ENCODE data around the gene AQP6. TPM values are rescaled to one million over a fixed set of nuclear protein-coding genes. Genes with fewer than 3 reads are reported as not detected.

AQP6 gene
- total and polyA plus RNA-seq, 10 of the 15 experiments (the other 5 are each of a cell fraction or from before 2014, with no cell fraction given), result not detected

GRCh38 chr12:49946086-49946485, 26.7 kb upstream of the AQP6 start (continued):
- TF ChIP-seq HDGF (IDR thresholded peaks at IDR 0.05) (no peak), BCL11A (IDR thresholded peaks at IDR 0.05; ENCODE audit: low read depth, low read length) (no peak), RUNX3 (IDR thresholded peaks at IDR 0.05; ENCODE audit: low read length) (no peak), BHLHE40 (IDR thresholded peaks at IDR 0.05; ENCODE audit: borderline replicate concordance in 1 of 2, low read depth in 2 of 2, low read length in 1 of 2) (no peak), CEBPZ (IDR thresholded peaks at IDR 0.05; ENCODE audit: low read depth, low read length) (no peak), PBX3 (IDR thresholded peaks at IDR 0.05; ENCODE audit: insufficient replicate concordance, low read depth, low read length) (no peak), PAX8 (IDR thresholded peaks at IDR 0.05) (no peak), YBX1 (IDR thresholded peaks at IDR 0.05) (no peak)

GRCh38 chr12:49946497-49946896, 26.2 kb upstream of the AQP6 start:
- no peak overlapping the region for H3K9ac ChIP-seq (ENCODE audit: control insufficient read depth, insufficient read depth, low read length)
- no peaks in the 10 kb centered on the region for H3K36me3 ChIP-seq (ENCODE audit: control insufficient read depth in 2 of 2, insufficient read depth in 2 of 2, low read length in 1 of 2)
- SMC1A ChIA-PET (ENCODE audit: uncharacterized antibody, unreplicated experiment), result interaction anchor here (0.8 to 2.0 kb wide), 8 partner anchors 14 to 135 kb away, joined by 3 to 8 read pairs (median 4); no protein-coding TSS in a partner anchor
- H2AFZ ChIP-seq (ENCODE audit: control insufficient read depth, low read depth, low read length), result no peak overlapping the region
- POLR2A ChIA-PET, result no interaction called here
- WGBS (ENCODE audit: insufficient coverage, insufficient replicate concordance, low lambda C conversion rate, missing lambda C conversion rate), result 64% methylated on average over 3 of the region's 3 CpGs
- CTCF ChIA-PET, result interaction anchor here (0.6 to 2.8 kb wide), 34 partner anchors 10 to 749 kb away, joined by 3 to 35 read pairs (median 4); partner anchors contain the start of genes SMARCD1 and TMBIM6
- H4K20me1 ChIP-seq (ENCODE audit: control insufficient read depth, insufficient read depth), result no peaks in the 10 kb centered on the region
- H3K9me3 ChIP-seq (replicated peaks; ENCODE audit: control insufficient read depth, insufficient read depth, low read length), result no peaks in the 10 kb centered on the region
- no TSS peak for BruUV-seq (replicated peaks)
- RAD21 ChIA-PET (ENCODE audit: unreplicated experiment), result interaction anchor here (1.6 kb wide), 1 partner anchor 80 kb away, joined by 4 read pairs; no protein-coding TSS in a partner anchor
- intact Hi-C loops (cut with micrococcal nuclease; ENCODE audit: unreplicated experiment), result no loop called here
- no peak overlapping the region for H3K27ac ChIP-seq (ENCODE audit: control insufficient read depth, insufficient read depth)
- H3K4me1 ChIP-seq (ENCODE audit: control insufficient read depth, insufficient read depth, low read length), result no peaks in the 10 kb centered on the region
- in situ Hi-C loops (cut with MboI), result no loop called here
- H3K4me2 ChIP-seq (ENCODE audit: control insufficient read depth, insufficient read depth), result no peak overlapping the region
- no peaks in the 10 kb centered on the region; a peak in 1 of 4 replicates for H3K27me3 ChIP-seq (replicated peaks in 1 of 2; ENCODE audit: control insufficient read depth in 2 of 2, insufficient read depth in 2 of 2, low read length in 1 of 2)
- no peak overlapping the region for H3K4me3 ChIP-seq
- TF ChIP-seq ESRRA (IDR thresholded peaks at IDR 0.05; ENCODE audit: low read length) (no peak), HCFC1 (IDR thresholded peaks at IDR 0.05; ENCODE audit: low read length) (no peak), MYC (IDR thresholded peaks at IDR 0.05; ENCODE audit: insufficient read depth, insufficient read length, insufficient replicate concordance, low read length, severe bottlenecking) (no peak), STAT1 (conservative IDR thresholded peaks at IDR 0.05) (no peak), CHD1 (IDR thresholded peaks at IDR 0.05; ENCODE audit: low read depth, low read length) (no peak), TBL1XR1 (IDR thresholded peaks at IDR 0.05; ENCODE audit: low read depth, low read length) (no peak)
- TF ChIP-seq, protein P1, sequence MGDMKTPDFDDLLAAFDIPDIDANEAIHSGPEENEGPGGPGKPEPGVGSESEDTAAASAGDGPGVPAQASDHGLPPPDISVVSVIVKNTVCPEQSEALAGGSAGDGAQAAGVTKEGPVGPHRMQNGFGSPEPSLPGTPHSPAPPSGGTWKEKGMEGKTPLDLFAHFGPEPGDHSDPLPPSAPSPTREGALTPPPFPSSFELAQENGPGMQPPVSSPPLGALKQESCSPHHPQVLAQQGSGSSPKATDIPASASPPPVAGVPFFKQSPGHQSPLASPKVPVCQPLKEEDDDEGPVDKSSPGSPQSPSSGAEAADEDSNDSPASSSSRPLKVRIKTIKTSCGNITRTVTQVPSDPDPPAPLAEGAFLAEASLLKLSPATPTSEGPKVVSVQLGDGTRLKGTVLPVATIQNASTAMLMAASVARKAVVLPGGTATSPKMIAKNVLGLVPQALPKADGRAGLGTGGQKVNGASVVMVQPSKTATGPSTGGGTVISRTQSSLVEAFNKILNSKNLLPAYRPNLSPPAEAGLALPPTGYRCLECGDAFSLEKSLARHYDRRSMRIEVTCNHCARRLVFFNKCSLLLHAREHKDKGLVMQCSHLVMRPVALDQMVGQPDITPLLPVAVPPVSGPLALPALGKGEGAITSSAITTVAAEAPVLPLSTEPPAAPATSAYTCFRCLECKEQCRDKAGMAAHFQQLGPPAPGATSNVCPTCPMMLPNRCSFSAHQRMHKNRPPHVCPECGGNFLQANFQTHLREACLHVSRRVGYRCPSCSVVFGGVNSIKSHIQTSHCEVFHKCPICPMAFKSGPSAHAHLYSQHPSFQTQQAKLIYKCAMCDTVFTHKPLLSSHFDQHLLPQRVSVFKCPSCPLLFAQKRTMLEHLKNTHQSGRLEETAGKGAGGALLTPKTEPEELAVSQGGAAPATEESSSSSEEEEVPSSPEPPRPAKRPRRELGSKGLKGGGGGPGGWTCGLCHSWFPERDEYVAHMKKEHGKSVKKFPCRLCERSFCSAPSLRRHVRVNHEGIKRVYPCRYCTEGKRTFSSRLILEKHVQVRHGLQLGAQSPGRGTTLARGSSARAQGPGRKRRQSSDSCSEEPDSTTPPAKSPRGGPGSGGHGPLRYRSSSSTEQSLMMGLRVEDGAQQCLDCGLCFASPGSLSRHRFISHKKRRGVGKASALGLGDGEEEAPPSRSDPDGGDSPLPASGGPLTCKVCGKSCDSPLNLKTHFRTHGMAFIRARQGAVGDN (IDR thresholded peaks at IDR 0.05), result no peak
- no peak for ATAC-seq
- DNase-seq (ENCODE audit: low read depth, low spot score), result no peak
- H3K79me2 ChIP-seq (ENCODE audit: control insufficient read depth, insufficient read depth, low read length), result no peaks in the 10 kb centered on the region
- no peak for FAIRE-seq
